SK-N-MC (cell line): Measurements from ENCODE around the gene GBE1.

Experiments used
- EZH2 ChIP-seq: fragments of 200-600 bp; sonication (generic); IDR thresholded peaks from one replicate; pipeline ENCODE4 v1.6.1; 2017; ENCODE audit warnings: antibody characterized with exemption
- POLR2AphosphoS5 ChIP-seq: IDR thresholded peaks from 2 replicates; pipeline ENCODE4 v1.6.1; 2012; ENCODE audit warnings: mild to moderate bottlenecking, low read depth, low read length, borderline replicate concordance

- TF ChIP-seq POLR2AphosphoS5 (no peak), EZH2 (no peak)
Measured at GRCh38 chr3:81764002-81764401, 2.6 kb upstream of the GBE1 start.
